ENCODE results near the gene SNX24.

- TF ChIP-seq CTCF (conservative IDR thresholded peaks at IDR 0.05; ENCODE audit: low read depth, low read length): no peak
- no peak for TF ChIP-seq EZH2phosphoT487 (IDR thresholded peaks at IDR 0.05; ENCODE audit: borderline replicate concordance, low read length)
These were observed 74.6 kb downstream of the SNX24 start for GRCh38 chr5:122919969-122920368.

Data from PC-3 (cell line).